Endothelial cell of umbilical vein (primary cell): ENCODE measurements around the gene SHC4. TPM values are rescaled to one million over a fixed set of nuclear protein-coding genes. Genes with fewer than 3 reads are reported as not detected.

Experiments used
- BruUV-seq: library from RNA; stranded (reverse); fragments of 400-500 nt; replicated peaks from 2 replicates; lab custom pipeline; 2021; lab: Mats Ljungman, UMichigan
- CTCF ChIA-PET: fragments of 300-600, 350-600 bp; sonication (Branson Sonifier 250); formaldehyde crosslinking; loops from one replicate; lab custom pipeline; 2021; ENCODE audit warnings: antibody characterized with exemption, inconsistent platforms; lab: Charles Lee
- POLR2A ChIA-PET: fragments of 300-600, 350-600 bp; sonication (Branson Sonifier 250); formaldehyde crosslinking; loops from one replicate; lab custom pipeline; 2021; ENCODE audit warnings: antibody characterized with exemption, inconsistent platforms; lab: Charles Lee
- DNase-seq: peaks from one replicate; pipeline ENCODE4 v3.0.0-alpha.2; 2011; ENCODE audit warnings: low read depth, low spot score
- FAIRE-seq: peaks from 2 replicates; lab custom pipeline; 2011; peaks lifted over from hg19 to GRCh38; lab: Jason Lieb, UNC
- H2AFZ ChIP-seq: 2 replicates; pipeline ENCODE4 v1.6.0; 2012; ENCODE audit warnings: low read depth, low read length, control low read depth, inconsistent platforms
- H3K27ac ChIP-seq: 2 replicates; pipeline ENCODE4 v1.5.1; 2011; ENCODE audit warnings: low read depth, mild to moderate bottlenecking, control low read depth, low read length, moderate library complexity; ENCODE audit not compliant: insufficient read depth
- H3K27me3 ChIP-seq, 2 experiments: 2 replicates each; pipeline versions ENCODE4 v1.6.0 to v1.6.1; 2011; ENCODE audit warnings: low read length in 2 of 2, mixed read lengths in 1 of 2; ENCODE audit not compliant: control insufficient read depth in 2 of 2, insufficient read depth in 2 of 2
- H3K36me3 ChIP-seq, 2 experiments: 2 replicates in 1 of 2; 3 replicates in 1 of 2; pipeline ENCODE4 v1.5.1; 2011; ENCODE audit warnings: low read length in 2 of 2, mild to moderate bottlenecking in 1 of 2, moderate library complexity in 1 of 2; ENCODE audit not compliant: control insufficient read depth in 2 of 2, insufficient read depth in 2 of 2; ENCODE audit errors: extremely low read depth in 1 of 2
- H3K4me1 ChIP-seq: 3 replicates; pipeline ENCODE4 v1.5.1; 2011; ENCODE audit warnings: mild to moderate bottlenecking, low read length; ENCODE audit not compliant: control insufficient read depth, insufficient read depth; ENCODE audit errors: extremely low read depth
- H3K4me2 ChIP-seq: 2 replicates; pipeline ENCODE4 v1.6.1; 2011; ENCODE audit warnings: low read length, control low read depth, mixed read lengths; ENCODE audit not compliant: insufficient read depth
- H3K4me3 ChIP-seq, 3 experiments: fragments of 200-600 bp in 1 of 3; sonication (generic), shearing (Covaris generic) in 1 of 3; replicated peaks in 1 of 3; 2 replicates each; pipeline ENCODE4 v1.5.1; 2011 to 2016; ENCODE audit warnings: control low read depth in 3 of 3, low read length in 3 of 3, mild to moderate bottlenecking in 2 of 3, inconsistent platforms in 1 of 3, low read depth in 1 of 3, moderate library complexity in 1 of 3; ENCODE audit not compliant: insufficient read depth in 1 of 3
- H3K79me2 ChIP-seq: 2 replicates; pipeline ENCODE4 v1.6.0; 2012; ENCODE audit warnings: low read length, inconsistent platforms; ENCODE audit not compliant: control insufficient read depth, insufficient read depth
- H3K9ac ChIP-seq: replicated peaks from 2 replicates; pipeline ENCODE3; 2011; ENCODE audit warnings: low read length, control low read depth; ENCODE audit not compliant: insufficient read depth; ENCODE audit errors: extremely low read depth
- H3K9me1 ChIP-seq: replicated peaks from 3 replicates; pipeline ENCODE4 v1.6.0; 2011; ENCODE audit warnings: mild to moderate bottlenecking, low read length; ENCODE audit not compliant: control insufficient read depth, insufficient read depth; ENCODE audit errors: extremely low read depth
- H3K9me3 ChIP-seq: replicated peaks from 2 replicates; pipeline ENCODE4 v1.5.1; 2012; ENCODE audit warnings: low read length, inconsistent platforms; ENCODE audit not compliant: control insufficient read depth, insufficient read depth
- H4K20me1 ChIP-seq: replicated peaks from 2 replicates; pipeline ENCODE3; 2011; ENCODE audit warnings: mild to moderate bottlenecking, low read length; ENCODE audit not compliant: control insufficient read depth, insufficient read depth; ENCODE audit errors: extremely low read depth
- EZH2 ChIP-seq: IDR thresholded peaks from 2 replicates; pipeline ENCODE4 v1.6.1; 2012; ENCODE audit warnings: borderline replicate concordance, low read depth, mild to moderate bottlenecking, moderate library complexity, low read length, inconsistent platforms; ENCODE audit not compliant: severe bottlenecking
- FOS ChIP-seq: IDR thresholded peaks from 2 replicates; pipeline ENCODE4 v1.6.1; 2011; ENCODE audit warnings: mild to moderate bottlenecking, low read length, moderate library complexity, borderline replicate concordance; ENCODE audit not compliant: insufficient read depth
- GATA2 ChIP-seq: IDR thresholded peaks from 2 replicates; pipeline ENCODE4 v1.7.0; 2011; ENCODE audit warnings: low read depth, mild to moderate bottlenecking, moderate library complexity, mixed read lengths, low read length; ENCODE audit not compliant: insufficient read length, insufficient read depth
- MAX ChIP-seq: IDR thresholded peaks from 2 replicates; pipeline ENCODE4 v1.6.1; 2011; ENCODE audit not compliant: insufficient read depth, insufficient read length
- MYC ChIP-seq: IDR thresholded peaks from one replicate; pipeline ENCODE4 v1.6.1; 2011; ENCODE audit warnings: mild to moderate bottlenecking, low read depth, low read length
- POLR2AphosphoS5 ChIP-seq: IDR thresholded peaks from 2 replicates; pipeline ENCODE4 v1.6.1; 2012; ENCODE audit warnings: low read depth, mild to moderate bottlenecking, control low read depth, low read length, moderate library complexity; ENCODE audit not compliant: insufficient read depth
- dilution Hi-C: fragments of 300-500 bp; cut with MboI; formaldehyde crosslinking; loops from one replicate; pipeline ENCODE4 v1.15.0; 2019; ENCODE audit warnings: low sequenced_read_pairs; ENCODE audit not compliant: extremely low pct_ligation_motif_present
- intact Hi-C: fragments of 100-400 bp; cut with micrococcal nuclease; formaldehyde crosslinking; loops from one replicate; pipeline ENCODE4 v1.10.0; 2022
- polyA plus RNA-seq, 4 experiments: library from polyadenylated mRNA; depleted of rRNA in 3 of 4; stranded (reverse) in 3 of 4; unstranded in 1 of 4; fragments of >200 nt; gene quantifications; 2 replicates each; pipeline versions ENCODE4 v1.2.1 to v1.2.3, GENCODE V29; 2011 to 2012; ENCODE audit warnings: missing spikeins in 1 of 4
- total RNA-seq: library from RNA; stranded (reverse); gene quantifications from 2 replicates; pipeline ENCODE4 v1.2.3, GENCODE V29; 2021

Gene SHC4
- total and polyA plus RNA-seq, 2 donors (not counting 3 experiments of a cell fraction or from before 2014, with no cell fraction given), result 0.20 TPM; not detected in 1

- Histone ChIP-seq H4K20me1 (no peaks in the 10 kb centered on the region), H3K9me3 (no peaks in the 10 kb centered on the region), H3K9me1 (no peaks in the 10 kb centered on the region), H3K36me3 (no peaks in the 10 kb centered on the region), H3K27ac (no peak overlapping the region), H3K4me3 (no peak overlapping the region), H3K79me2 (no peaks in the 10 kb centered on the region), H3K9ac (no peak overlapping the region), H3K4me1 (peaks cover 8% of the 10 kb centered on the region), H2AFZ (peak overlapping the region; percentile 93), H3K27me3 (peaks cover 0 to 2% of the 10 kb centered on the region in 2 experiments), H3K4me2 (peak overlapping the region; percentile 90)
- POLR2A ChIA-PET, result interaction anchor here (1.1 kb wide), 1 partner anchor 12 kb away, joined by 9 read pairs; the partner anchor contains the start of gene SHC4
- DNase-seq (no peak), FAIRE-seq (no peak)
- no peak for TF ChIP-seq FOS
- no peak for TF ChIP-seq POLR2AphosphoS5
- TF ChIP-seq MAX, result no peak
- TF ChIP-seq GATA2, result no peak
- no peak for TF ChIP-seq EZH2
- no peak for TF ChIP-seq MYC
- intact Hi-C loops (no loop called here), dilution Hi-C loops (no loop called here)
- no TSS peak for BruUV-seq
- CTCF ChIA-PET, result interaction anchor here (1.0 to 5.2 kb wide), 16 partner anchors 11 to 619 kb away, joined by 3 to 86 read pairs (median 10); partner anchors contain the start of genes EID1, GALK2, SECISBP2L and SHC4
These were observed 12.8 kb upstream of the SHC4 start for GRCh38 chr15:48976444-48977088.
